ENCODE data around the gene SARDH. TPM values are rescaled to one million over a fixed set of nuclear protein-coding genes. Genes with fewer than 3 reads are reported as not detected.

SARDH gene
- total and polyA plus RNA-seq, 11 donors = 0.19 to 1.7 (median 0.69) TPM

DNA sequence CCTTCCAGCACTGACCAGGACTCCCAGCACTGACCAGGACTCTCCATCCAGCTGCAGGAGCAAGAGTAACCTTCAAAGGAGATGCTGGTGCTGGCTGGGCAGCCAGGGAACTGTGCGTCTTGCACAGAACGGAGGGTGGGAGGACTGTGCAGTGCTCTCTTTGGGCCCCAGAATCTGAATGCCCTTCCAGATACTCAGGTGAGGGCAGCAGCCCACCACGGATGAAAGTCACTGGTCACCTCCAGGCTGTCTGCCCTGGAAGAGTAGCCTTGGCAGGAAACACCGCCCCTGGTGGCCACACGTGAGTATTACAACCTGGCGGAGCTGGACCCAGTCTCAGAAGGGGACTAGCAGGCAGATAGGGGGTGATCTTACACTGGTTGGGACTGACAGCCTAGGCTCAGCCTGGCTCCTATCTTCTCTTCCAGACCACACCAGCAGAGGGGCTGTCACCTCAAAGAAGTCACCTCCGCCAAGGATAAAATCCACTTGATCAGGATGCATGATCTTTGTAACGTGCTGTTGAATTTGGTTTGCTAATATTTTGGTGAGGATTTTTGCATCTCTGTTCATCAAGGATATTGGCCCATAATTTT, 4.8 kb upstream of the SARDH start:
- Histone ChIP-seq H3K27ac (no peak overlapping the region), H3K9me3 (no peaks in the 10 kb centered on the region), H3K4me1 (peaks cover 0 to 8% (median 5%) of the 10 kb centered on the region in 12 donors), H3K36me3 (no peaks in the 10 kb centered on the region), H3K27me3 (peaks cover 0 to 15% (median 0%) of the 10 kb centered on the region in 9 donors), H3K4me3 (no peak overlapping the region)
- DNase-seq = peak in 4 of 5 donors; percentile 58 to 76 (median 64)
- peak; percentile 34 to 86 (median 79) for ATAC-seq
- intact Hi-C loops (cut with DNase I) = no loop called here
- TF ChIP-seq, protein P1, sequence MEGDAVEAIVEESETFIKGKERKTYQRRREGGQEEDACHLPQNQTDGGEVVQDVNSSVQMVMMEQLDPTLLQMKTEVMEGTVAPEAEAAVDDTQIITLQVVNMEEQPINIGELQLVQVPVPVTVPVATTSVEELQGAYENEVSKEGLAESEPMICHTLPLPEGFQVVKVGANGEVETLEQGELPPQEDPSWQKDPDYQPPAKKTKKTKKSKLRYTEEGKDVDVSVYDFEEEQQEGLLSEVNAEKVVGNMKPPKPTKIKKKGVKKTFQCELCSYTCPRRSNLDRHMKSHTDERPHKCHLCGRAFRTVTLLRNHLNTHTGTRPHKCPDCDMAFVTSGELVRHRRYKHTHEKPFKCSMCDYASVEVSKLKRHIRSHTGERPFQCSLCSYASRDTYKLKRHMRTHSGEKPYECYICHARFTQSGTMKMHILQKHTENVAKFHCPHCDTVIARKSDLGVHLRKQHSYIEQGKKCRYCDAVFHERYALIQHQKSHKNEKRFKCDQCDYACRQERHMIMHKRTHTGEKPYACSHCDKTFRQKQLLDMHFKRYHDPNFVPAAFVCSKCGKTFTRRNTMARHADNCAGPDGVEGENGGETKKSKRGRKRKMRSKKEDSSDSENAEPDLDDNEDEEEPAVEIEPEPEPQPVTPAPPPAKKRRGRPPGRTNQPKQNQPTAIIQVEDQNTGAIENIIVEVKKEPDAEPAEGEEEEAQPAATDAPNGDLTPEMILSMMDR (IDR thresholded peaks at IDR 0.05) = peak; percentile 92 to 100 (median 98)
- no peak for TF ChIP-seq POLR2A (IDR thresholded peaks at IDR 0.05)
- 10 to 20% (median 14%) methylated on average over 6 to 8 of the region's 8 CpGs for WGBS, 4 donors

- H3K4me1 ChIP-seq = peaks cover 0 to 15% (median 5%) of the 10 kb centered on the region in 12 donors
- no peak overlapping the region for H3K4me3 ChIP-seq
- no peak for ATAC-seq
- WGBS, 4 donors = 81 to 86% (median 84%) methylated on average over 7 of the region's 7 CpGs
- H3K9me3 ChIP-seq = no peaks in the 10 kb centered on the region
- H3K27me3 ChIP-seq = peaks cover 0 to 8% (median 0%) of the 10 kb centered on the region in 9 donors
- intact Hi-C loops (cut with DNase I) = no loop called here
- TF ChIP-seq, protein P1 (IDR thresholded peaks at IDR 0.05) = no peak
- TF ChIP-seq POLR2A (IDR thresholded peaks at IDR 0.05) = no peak
- no peak for DNase-seq
- H3K27ac ChIP-seq = no peak overlapping the region
- no peaks in the 10 kb centered on the region for H3K36me3 ChIP-seq
Observed at GRCh38 chr9:133742251-133742650, 4.1 kb upstream of the SARDH start.

DNA sequence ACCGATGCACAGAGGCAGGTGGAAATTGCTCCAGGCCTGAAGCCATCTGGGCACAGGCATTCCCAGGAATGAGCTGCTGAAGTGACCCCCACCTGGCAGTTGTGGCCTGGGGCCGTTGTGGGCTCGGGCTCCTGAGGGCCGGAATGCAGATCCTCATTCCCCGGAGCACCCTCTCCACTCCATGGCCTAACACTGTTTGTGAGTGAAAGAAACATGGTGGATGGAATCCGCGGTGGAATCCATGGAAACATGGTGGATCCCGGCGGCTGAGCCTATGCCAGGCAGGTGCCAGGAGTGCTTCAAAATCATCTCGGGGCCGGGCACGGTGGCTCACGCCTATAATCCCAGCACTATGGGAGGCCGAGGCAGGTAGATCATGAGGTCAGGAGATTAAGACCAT, 3.6 kb upstream of the SARDH start:
- ATAC-seq = no peak
- Histone ChIP-seq H3K4me3 (no peak overlapping the region), H3K4me1 (peaks cover 0 to 19% (median 5%) of the 10 kb centered on the region in 12 donors), H3K9me3 (no peaks in the 10 kb centered on the region), H3K36me3 (no peaks in the 10 kb centered on the region), H3K27ac (no peak overlapping the region), H3K27me3 (peaks cover 0 to 4% (median 0%) of the 10 kb centered on the region in 9 donors)
- no peak for DNase-seq
- TF ChIP-seq, protein P1 (IDR thresholded peaks at IDR 0.05) = no peak
- TF ChIP-seq POLR2A (IDR thresholded peaks at IDR 0.05) = no peak
- intact Hi-C loops (cut with DNase I) = no loop called here
- WGBS, 4 donors = 91 to 96% (median 93%) methylated on average over 10 to 14 of the region's 14 CpGs

GRCh38 chr9:133740911-133741310, 2.8 kb upstream of the SARDH start:
- Histone ChIP-seq H3K9me3 (no peaks in the 10 kb centered on the region), H3K36me3 (no peaks in the 10 kb centered on the region), H3K4me3 (no peak overlapping the region), H3K27me3 (no peaks in the 10 kb centered on the region), H3K4me1 (peaks cover 0 to 19% (median 5%) of the 10 kb centered on the region in 12 donors), H3K27ac (no peak overlapping the region)
- intact Hi-C loops (cut with DNase I) = no loop called here
- ATAC-seq (no peak), DNase-seq (no peak)
- 77 to 86% (median 82%) methylated on average over 6 to 8 of the region's 8 CpGs for WGBS, 4 donors
- TF ChIP-seq, protein P1 (IDR thresholded peaks at IDR 0.05) = no peak
- no peak for TF ChIP-seq POLR2A (IDR thresholded peaks at IDR 0.05)

Measured in heart left ventricle (tissue), 16 donors.